ENCODE results near the gene KLF9.
A peak's percentile ranks its signal among the peaks of the same experiment; 100 is the strongest.

The KLF9 gene

DNA sequence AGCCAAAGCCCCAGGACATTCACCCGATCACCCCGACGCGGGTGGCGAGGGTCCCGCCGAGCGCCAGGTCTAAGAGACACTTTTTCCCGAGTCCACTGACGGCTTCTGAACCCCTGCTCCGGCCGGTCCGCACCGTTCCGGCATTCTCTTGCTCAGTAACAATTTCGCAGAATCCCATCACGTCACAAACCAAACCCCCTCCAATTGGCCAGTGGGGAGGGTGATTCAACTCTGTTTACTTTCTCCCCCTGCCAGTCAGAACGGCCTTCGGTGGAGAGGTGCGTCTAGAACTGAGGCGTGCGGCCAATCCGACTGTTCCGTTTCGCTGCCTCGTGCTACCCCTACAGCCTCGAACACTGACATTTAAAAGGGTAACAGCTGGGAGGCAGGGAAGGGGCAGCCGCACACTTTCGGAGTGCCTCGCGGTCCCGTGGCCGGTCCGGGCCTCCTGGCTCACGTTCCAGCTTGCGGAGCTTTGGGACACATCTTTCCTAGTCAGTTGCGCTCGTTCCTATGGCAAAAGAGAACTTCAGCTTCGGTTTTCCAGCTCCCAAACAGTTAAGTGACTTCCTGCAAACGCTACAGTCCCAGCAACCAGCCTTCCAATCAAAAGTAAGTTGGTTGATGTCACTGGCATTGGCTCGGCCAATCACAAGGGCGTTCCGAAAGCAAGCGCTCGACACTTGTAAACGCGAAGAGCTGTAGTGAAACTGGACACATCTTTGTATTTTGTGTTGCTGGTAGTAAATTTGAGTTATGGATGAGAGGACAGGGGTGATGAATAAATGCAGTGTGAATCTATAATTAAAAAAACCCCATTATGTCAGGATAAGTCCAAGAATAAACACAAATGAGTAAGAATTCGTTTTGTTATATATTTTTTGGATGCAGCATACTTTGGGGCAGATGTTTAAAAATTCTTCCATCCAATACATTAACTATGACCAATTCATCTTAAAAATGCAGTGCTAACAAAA is at the start of gene KLF9:
TSS of gene KLF9 (minus strand) at position 859 of the 977 bp plus-strand sequence. CDS start 1,294 bp downstream, outside the sequence.
- Histone ChIP-seq H3K4me3 (ENCODE audit: low read depth, low read length) (peak within 1 kb of the TSS; percentile 59), H3K9ac (ENCODE audit: low read depth, low read length) (peak within 1 kb of the TSS; percentile 20; the same call in 1 of the 2 replicates), H3K4me1 (ENCODE audit: control insufficient read depth, insufficient read depth, low read length) (peaks cover 17% of the 10 kb centered on the region), H3K27me3 (ENCODE audit: control insufficient read depth, insufficient read depth, low read length) (peaks cover 43% of the 10 kb centered on the region), H3K27ac (ENCODE audit: low read depth, low read length) (peak within 1 kb of the TSS; percentile 78), H3K36me3 (ENCODE audit: control insufficient read depth, insufficient read depth, low read length) (no peaks in the 10 kb centered on the region), H3K9me3 (ENCODE audit: control insufficient read depth, insufficient read depth, low read length) (no peaks in the 10 kb centered on the region)

DNA sequence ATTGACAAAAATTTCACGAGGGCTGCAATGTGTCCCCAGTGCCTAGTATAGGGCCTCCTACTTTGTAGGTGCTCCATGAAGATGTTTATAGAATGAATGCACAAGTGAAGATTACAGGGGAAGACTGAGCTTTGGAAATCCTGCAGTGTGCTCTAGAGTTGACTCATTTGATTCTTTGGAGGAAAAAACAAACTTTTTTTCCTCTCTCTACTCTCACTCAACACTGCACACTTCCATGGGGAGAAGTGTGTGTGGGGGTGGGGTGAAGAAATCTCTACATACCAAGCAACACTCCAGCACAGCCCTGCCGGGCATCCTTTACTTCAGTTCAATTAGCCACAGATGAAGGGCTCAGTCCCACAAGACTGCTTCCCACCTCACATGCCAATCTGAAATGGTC is 49.4 kb upstream of the KLF9 start:
- no peaks in the 10 kb centered on the region for H3K4me1 ChIP-seq (ENCODE audit: control insufficient read depth, insufficient read depth, low read length)
- H3K36me3 ChIP-seq (ENCODE audit: control insufficient read depth, insufficient read depth, low read length), result no peaks in the 10 kb centered on the region
- H3K9me3 ChIP-seq (ENCODE audit: control insufficient read depth, insufficient read depth, low read length), result no peaks in the 10 kb centered on the region
- no peak overlapping the region for H3K9ac ChIP-seq (ENCODE audit: low read depth, low read length)
- no peak overlapping the region for H3K4me3 ChIP-seq (ENCODE audit: low read depth, low read length)
- no peaks in the 10 kb centered on the region for H3K27me3 ChIP-seq (ENCODE audit: control insufficient read depth, insufficient read depth, low read length)
- no peak overlapping the region for H3K27ac ChIP-seq (ENCODE audit: low read depth, low read length)

DNA sequence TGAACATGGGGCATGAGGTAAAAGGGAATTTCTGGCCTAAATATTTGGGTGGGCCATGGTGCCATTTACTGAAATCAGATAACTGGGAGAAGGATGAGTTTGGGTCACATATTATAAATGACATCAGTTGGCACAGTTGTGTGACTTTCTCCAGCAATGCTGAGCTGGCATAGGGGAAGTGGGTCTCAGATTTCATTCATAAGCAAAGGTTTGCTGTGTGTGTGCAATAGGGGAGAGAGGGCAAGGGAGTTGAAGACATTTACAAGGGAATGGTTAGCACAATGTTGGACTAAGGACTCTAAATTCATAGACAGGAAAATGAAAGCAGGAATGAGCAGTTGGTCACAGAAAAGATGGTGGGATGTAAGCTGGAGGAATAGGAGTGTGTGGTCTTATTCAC is 47.8 kb upstream of the KLF9 start:
- Histone ChIP-seq H3K4me1 (ENCODE audit: control insufficient read depth, insufficient read depth, low read length) (no peaks in the 10 kb centered on the region), H3K9ac (ENCODE audit: low read depth, low read length) (no peak overlapping the region), H3K27ac (ENCODE audit: low read depth, low read length) (no peak overlapping the region), H3K36me3 (ENCODE audit: control insufficient read depth, insufficient read depth, low read length) (no peaks in the 10 kb centered on the region), H3K4me3 (ENCODE audit: low read depth, low read length) (no peak overlapping the region), H3K9me3 (ENCODE audit: control insufficient read depth, insufficient read depth, low read length) (no peaks in the 10 kb centered on the region), H3K27me3 (ENCODE audit: control insufficient read depth, insufficient read depth, low read length) (no peaks in the 10 kb centered on the region)

DNA sequence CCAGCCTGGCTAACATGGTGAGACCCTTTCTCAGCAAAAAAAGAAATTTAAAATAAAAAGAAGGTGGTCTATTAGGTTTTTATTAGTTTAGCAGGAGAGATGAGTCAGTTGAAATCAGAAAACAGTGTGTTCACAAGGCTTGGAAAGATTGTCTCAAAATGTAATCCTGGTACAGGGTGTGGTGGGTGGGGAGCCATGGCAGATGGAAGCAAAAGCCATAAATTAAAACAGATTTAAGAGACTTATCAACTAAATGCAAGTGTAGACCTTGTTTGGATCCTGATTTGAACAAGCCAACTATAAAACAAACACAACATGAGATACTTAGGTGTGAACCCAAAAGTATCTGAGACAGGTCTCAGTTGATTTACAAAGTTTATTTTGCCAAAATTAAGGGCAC is 42.8 kb upstream of the KLF9 start:
- H3K27ac ChIP-seq (ENCODE audit: low read depth, low read length), result no peak overlapping the region
- H3K36me3 ChIP-seq (ENCODE audit: control insufficient read depth, insufficient read depth, low read length), result no peaks in the 10 kb centered on the region
- H3K27me3 ChIP-seq (ENCODE audit: control insufficient read depth, insufficient read depth, low read length), result no peaks in the 10 kb centered on the region
- H3K9ac ChIP-seq (ENCODE audit: low read depth, low read length), result no peak overlapping the region
- no peaks in the 10 kb centered on the region for H3K4me1 ChIP-seq (ENCODE audit: control insufficient read depth, insufficient read depth, low read length)
- H3K9me3 ChIP-seq (ENCODE audit: control insufficient read depth, insufficient read depth, low read length), result no peaks in the 10 kb centered on the region
- no peak overlapping the region for H3K4me3 ChIP-seq (ENCODE audit: low read depth, low read length)

DNA sequence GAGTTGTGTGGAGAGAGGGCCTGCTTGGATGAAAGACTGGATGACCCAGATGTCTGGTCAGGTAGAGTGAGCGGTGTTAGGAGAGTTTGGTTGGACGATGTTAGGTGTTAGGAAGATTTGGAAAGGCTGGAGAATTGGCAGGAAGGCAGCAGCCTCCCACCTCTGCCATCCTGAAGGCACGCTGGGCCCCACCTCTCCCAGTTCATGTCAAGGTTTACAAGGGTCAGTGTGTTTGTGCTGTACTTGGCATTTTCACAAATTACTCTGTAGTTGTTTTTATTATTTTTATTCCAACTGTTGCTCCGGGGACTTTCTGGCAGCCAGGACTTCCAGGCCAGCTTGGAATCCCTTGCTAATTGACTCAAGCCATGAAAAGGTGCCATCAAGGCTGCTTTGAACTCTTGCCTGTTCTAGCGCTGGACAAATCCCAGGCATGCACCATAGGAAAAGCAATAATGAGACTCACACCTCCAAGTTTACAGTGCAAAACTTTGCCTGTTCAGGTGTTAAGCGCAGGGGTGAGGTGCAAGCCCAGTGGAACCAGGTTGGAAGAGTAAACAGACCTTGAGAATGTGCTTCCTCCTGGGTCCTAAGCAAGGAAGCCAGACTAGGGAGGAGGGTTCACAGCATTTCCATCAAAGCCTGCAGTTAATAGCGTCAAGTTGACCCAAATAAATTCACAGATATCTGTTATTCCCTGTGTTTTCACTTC is 41.7 kb upstream of the KLF9 start:
- Histone ChIP-seq H3K27me3 (ENCODE audit: control insufficient read depth, insufficient read depth, low read length) (no peaks in the 10 kb centered on the region), H3K9me3 (ENCODE audit: control insufficient read depth, insufficient read depth, low read length) (no peaks in the 10 kb centered on the region), H3K4me1 (ENCODE audit: control insufficient read depth, insufficient read depth, low read length) (no peaks in the 10 kb centered on the region), H3K4me3 (ENCODE audit: low read depth, low read length) (no peak overlapping the region), H3K27ac (ENCODE audit: low read depth, low read length) (no peak overlapping the region), H3K9ac (ENCODE audit: low read depth, low read length) (no peak overlapping the region), H3K36me3 (ENCODE audit: control insufficient read depth, insufficient read depth, low read length) (no peaks in the 10 kb centered on the region)

DNA sequence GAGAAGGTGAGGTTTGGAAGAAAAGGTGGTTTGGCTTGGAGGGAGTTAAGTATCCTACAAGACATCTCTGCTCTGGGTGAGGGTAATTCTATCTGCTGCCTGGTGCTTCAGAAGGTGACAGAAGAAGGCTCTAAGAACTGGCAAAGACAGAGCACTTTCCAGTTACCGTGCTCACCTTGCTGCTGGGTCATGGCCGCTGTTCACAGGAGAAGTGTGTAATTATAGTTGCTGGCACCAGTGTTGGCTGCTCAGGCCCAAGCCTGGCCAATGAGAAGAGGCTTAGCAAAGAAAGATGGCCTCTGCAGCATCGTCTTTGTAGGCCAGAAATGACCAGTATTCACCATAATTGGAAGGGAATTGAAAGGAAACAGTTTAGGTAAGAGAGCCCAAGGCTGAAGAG is 37.9 kb upstream of the KLF9 start:
- Histone ChIP-seq H3K27me3 (ENCODE audit: control insufficient read depth, insufficient read depth, low read length) (no peaks in the 10 kb centered on the region), H3K9ac (ENCODE audit: low read depth, low read length) (no peak overlapping the region), H3K36me3 (ENCODE audit: control insufficient read depth, insufficient read depth, low read length) (no peaks in the 10 kb centered on the region), H3K4me1 (ENCODE audit: control insufficient read depth, insufficient read depth, low read length) (no peaks in the 10 kb centered on the region), H3K9me3 (ENCODE audit: control insufficient read depth, insufficient read depth, low read length) (no peaks in the 10 kb centered on the region), H3K4me3 (ENCODE audit: low read depth, low read length) (no peak overlapping the region), H3K27ac (ENCODE audit: low read depth, low read length) (no peak overlapping the region)

DNA sequence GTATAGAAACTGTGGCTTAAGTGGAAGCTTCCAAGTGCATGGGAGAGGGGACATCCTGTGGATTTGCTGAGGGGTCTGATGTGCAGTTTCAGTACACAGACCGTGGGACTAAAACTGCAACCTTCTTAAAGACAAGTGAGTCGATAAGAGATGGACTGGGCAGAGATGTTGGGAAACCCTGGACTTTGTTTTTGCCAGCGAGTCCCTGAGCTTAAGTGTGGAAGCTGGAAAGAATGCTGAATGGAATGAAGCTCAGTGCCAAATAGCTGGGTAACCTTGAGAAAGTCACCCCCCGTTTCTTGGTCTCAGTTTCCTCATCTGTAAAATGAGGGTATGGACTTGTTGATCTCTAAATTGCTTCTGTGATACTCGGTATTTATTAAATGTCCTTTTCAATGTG is 37.3 kb upstream of the KLF9 start:
- Histone ChIP-seq H3K4me3 (ENCODE audit: low read depth, low read length) (no peak overlapping the region), H3K9ac (ENCODE audit: low read depth, low read length) (no peak overlapping the region), H3K27ac (ENCODE audit: low read depth, low read length) (no peak overlapping the region), H3K36me3 (ENCODE audit: control insufficient read depth, insufficient read depth, low read length) (no peaks in the 10 kb centered on the region), H3K27me3 (ENCODE audit: control insufficient read depth, insufficient read depth, low read length) (no peaks in the 10 kb centered on the region), H3K9me3 (ENCODE audit: control insufficient read depth, insufficient read depth, low read length) (no peaks in the 10 kb centered on the region), H3K4me1 (ENCODE audit: control insufficient read depth, insufficient read depth, low read length) (no peaks in the 10 kb centered on the region)

DNA sequence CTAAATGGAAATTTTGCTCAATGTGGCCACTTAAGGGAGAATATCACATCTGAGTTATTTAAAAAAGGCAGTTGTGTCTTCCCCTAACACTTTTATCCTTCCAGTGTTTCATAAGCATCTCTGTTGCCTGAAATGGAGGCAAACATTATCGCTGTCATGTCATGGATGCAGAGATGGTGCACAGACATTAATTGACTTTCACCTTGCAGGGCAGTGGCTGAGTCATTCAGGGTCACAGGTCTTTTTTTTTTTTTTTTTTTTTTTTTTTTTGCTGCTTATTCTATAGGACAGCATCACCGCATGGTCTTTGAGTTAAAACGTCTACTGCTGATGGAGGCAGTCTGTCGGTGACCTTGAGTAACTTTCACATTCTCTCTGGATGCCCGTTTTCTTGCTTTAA is 36.3 kb upstream of the KLF9 start:
- Histone ChIP-seq H3K27ac (ENCODE audit: low read depth, low read length) (no peak overlapping the region), H3K4me1 (ENCODE audit: control insufficient read depth, insufficient read depth, low read length) (no peaks in the 10 kb centered on the region), H3K9me3 (ENCODE audit: control insufficient read depth, insufficient read depth, low read length) (no peaks in the 10 kb centered on the region), H3K9ac (ENCODE audit: low read depth, low read length) (no peak overlapping the region), H3K36me3 (ENCODE audit: control insufficient read depth, insufficient read depth, low read length) (no peaks in the 10 kb centered on the region), H3K4me3 (ENCODE audit: low read depth, low read length) (no peak overlapping the region), H3K27me3 (ENCODE audit: control insufficient read depth, insufficient read depth, low read length) (no peaks in the 10 kb centered on the region)

DNA sequence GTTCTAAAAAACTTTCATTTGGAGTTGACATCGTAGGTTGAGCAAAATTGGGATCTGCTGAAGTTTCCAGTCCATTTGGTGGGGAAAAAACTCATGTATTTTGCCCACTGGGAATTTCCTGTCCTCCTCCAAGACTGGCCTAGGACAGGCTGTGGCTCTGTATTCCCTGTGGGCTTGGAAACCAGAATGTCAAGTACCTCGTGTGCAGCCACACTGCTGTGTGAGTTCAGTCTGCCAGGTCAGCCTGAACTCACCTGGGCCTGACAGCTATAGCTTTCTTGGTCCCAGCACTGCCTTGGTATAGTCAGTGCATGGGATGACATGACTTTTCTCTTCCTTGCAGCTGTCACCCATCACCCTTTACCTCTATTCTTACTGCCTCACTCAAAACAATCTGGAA is 35.0 kb upstream of the KLF9 start:
- Histone ChIP-seq H3K27me3 (ENCODE audit: control insufficient read depth, insufficient read depth, low read length) (no peaks in the 10 kb centered on the region), H3K36me3 (ENCODE audit: control insufficient read depth, insufficient read depth, low read length) (no peaks in the 10 kb centered on the region), H3K4me1 (ENCODE audit: control insufficient read depth, insufficient read depth, low read length) (no peaks in the 10 kb centered on the region), H3K27ac (ENCODE audit: low read depth, low read length) (no peak overlapping the region), H3K4me3 (ENCODE audit: low read depth, low read length) (no peak overlapping the region), H3K9me3 (ENCODE audit: control insufficient read depth, insufficient read depth, low read length) (no peaks in the 10 kb centered on the region), H3K9ac (ENCODE audit: low read depth, low read length) (no peak overlapping the region)

DNA sequence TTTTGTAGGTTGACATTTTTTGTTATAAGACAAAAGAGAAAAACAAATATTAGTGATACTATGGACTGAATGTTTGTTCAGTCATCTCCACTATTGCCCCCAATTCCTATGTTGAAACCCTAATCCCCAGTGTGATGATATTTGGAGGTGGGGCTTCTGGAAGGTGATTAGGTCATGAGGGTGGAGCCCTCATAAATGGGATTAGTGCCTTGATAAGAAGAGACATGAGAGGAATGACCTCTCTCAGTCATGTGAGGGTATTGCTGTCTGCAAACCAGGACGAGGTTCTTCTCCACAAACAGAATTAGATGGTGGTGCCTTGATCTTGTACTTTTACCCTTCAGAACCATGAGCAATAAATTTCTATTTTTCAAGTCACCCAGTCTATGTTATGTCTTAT is 34.5 kb upstream of the KLF9 start:
- Histone ChIP-seq H3K9ac (ENCODE audit: low read depth, low read length) (no peak overlapping the region), H3K4me1 (ENCODE audit: control insufficient read depth, insufficient read depth, low read length) (no peaks in the 10 kb centered on the region), H3K4me3 (ENCODE audit: low read depth, low read length) (no peak overlapping the region), H3K27me3 (ENCODE audit: control insufficient read depth, insufficient read depth, low read length) (no peaks in the 10 kb centered on the region), H3K27ac (ENCODE audit: low read depth, low read length) (no peak overlapping the region), H3K9me3 (ENCODE audit: control insufficient read depth, insufficient read depth, low read length) (no peaks in the 10 kb centered on the region), H3K36me3 (ENCODE audit: control insufficient read depth, insufficient read depth, low read length) (no peaks in the 10 kb centered on the region)

DNA sequence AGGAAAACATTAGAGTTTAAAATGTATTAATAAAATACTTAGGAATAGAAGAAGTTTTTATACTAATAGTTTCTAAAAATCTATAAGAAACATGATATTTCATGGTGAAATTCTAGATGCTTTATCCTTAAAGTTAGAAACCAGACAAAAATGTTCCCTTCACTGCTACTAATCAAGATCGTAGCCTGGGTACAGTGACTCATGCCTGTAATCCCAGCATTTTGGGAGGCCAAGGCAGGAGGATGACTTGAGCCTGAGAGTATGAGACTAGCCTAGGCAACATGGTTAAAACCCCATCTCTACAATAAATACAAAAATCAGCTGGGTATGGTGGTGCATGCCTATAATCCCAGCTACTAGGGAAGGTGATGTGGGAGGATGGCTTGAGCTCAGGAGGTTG is 30.4 kb upstream of the KLF9 start:
- Histone ChIP-seq H3K4me1 (ENCODE audit: control insufficient read depth, insufficient read depth, low read length) (no peaks in the 10 kb centered on the region), H3K9me3 (ENCODE audit: control insufficient read depth, insufficient read depth, low read length) (no peaks in the 10 kb centered on the region), H3K9ac (ENCODE audit: low read depth, low read length) (no peak overlapping the region), H3K4me3 (ENCODE audit: low read depth, low read length) (no peak overlapping the region), H3K27me3 (ENCODE audit: control insufficient read depth, insufficient read depth, low read length) (no peaks in the 10 kb centered on the region), H3K27ac (ENCODE audit: low read depth, low read length) (no peak overlapping the region), H3K36me3 (ENCODE audit: control insufficient read depth, insufficient read depth, low read length) (no peaks in the 10 kb centered on the region)

Data from HUES48 (cell line).